NCI-H82 (cell line): Measurements from ENCODE around the gene FAM53A.
"Not testable (repeated sequence)": the region's sequence is repeated elsewhere in the genome, so short reads cannot be mapped to it uniquely, and the experiment has no call there.

Experiments used
- DNase-seq: peaks from one replicate; lab custom pipeline; 2025; lab: John Stamatoyannopoulos, UW

FAM53A gene

DNA sequence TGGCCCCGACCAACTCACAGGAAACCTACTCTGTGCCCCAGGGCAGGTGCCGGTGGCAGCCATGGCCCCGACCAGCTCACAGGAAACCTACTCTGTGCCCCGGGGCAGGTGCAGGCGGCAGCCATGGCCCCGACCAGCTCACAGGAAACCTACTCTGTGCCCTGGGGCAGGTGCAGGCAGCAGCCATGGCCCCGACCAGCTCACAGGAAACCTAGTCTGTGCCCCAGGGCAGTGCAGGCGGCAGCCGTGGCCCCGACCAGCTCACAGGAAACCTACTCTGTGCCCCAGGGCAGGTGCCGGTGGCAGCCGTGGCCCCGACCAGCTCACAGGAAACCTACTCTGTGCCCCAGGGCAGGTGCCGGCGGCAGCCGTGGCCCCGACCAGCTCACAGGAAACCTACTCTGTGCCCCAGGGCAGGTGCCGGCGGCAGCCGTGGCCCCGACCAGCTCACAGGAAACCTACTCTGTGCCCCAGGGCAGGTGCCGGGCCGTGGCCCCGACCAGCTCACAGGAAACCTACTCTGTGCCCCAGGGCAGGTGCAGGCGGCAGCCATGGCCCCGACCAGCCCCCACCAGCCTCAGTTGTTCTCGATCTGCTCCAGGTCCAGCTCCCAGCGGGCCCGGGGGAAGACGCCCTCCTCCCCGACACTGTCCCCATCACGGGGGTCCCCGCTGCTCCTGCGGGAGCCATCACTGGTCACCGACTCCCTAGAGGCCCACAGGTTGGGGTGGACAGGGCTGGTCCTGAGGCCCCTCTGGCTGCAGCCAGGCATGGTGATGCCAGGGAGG lies 43.2 kb downstream of the FAM53A start:
- DNase-seq = not testable (repeated sequence)

DNA sequence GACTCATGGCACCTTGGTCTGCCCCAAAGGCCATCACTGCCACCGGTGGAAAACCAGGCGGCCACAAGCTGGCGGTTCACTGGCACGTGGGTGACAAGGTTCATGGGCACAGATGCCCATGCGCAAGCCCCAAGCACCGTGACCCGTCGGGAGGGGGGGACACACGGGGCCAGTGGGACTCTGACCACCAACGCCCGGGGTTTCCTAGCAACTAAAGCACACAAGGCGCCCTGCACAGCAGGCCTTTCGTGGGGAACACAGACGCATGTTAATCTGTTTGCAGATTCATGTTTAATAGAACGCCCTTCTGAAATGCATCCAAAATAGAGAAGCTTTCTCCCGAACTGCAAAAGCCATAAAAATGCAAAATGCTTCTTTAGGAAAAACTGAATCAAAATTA lies 43.9 kb downstream of the FAM53A start:
- no peak for DNase-seq

DNA sequence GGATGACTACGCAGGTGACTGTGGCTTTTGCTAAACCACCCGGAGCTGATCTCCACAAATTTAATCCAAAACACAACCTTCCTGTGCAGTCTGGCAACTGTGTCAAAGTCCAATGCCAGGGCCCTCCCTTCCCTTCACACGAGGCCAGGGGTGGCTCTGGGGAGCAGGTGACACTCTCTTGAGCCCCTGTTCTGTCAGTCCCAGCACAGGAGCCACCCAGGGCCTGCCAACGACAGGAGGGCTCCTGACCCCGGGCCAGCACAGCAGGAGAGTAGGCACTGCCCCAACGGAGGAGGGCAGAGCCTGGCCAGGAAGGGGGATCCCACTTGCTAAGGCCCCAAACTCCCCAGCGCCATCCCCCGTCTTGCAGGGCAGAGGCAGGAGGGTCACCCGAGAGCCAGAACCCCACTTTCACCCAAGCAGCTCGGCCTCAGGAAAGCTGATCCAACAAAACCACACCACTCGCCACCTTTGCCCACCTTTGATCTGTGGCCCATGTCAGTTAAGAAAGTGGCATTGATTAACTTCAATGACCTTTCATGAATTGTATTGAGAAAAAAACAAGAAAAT lies 44.7 kb downstream of the FAM53A start:
- DNase-seq = no peak

DNA sequence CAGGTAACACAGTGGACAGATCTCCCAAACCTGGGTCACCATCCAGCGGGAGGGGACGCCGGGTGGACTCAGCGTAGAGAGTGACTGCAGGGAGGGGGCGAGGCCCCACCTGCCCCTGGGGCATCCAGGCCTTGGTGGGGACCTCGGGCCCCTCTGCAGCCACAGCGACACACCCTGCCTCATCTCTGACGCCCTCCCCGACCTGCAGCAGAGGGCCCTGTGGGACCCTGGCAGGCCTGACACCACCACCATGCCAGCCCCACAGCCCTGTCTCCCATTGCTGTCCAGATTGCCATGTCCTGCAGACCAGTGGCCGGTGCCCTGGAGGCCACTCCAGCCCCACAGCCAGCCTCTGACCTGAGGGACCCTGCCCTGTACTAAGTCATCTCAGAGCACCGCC lies 45.2 kb downstream of the FAM53A start:
- no peak for DNase-seq

DNA sequence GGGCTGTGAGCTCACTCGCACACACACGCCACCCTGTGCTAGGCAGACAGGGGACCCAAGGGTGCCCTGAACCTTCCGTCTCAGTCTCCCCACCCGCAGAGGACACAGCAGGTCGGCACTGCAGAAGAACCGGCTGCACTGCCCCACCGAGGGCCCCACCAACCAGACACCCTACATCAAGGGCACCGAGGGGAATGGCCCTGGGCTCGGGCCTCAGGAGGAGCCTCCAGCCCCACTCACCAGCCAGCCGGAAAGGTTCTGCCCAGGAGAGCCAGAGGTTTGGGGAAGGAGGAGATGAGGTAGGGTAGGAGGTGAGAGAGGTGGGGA lies 45.9 kb downstream of the FAM53A start:
- DNase-seq = no peak

DNA sequence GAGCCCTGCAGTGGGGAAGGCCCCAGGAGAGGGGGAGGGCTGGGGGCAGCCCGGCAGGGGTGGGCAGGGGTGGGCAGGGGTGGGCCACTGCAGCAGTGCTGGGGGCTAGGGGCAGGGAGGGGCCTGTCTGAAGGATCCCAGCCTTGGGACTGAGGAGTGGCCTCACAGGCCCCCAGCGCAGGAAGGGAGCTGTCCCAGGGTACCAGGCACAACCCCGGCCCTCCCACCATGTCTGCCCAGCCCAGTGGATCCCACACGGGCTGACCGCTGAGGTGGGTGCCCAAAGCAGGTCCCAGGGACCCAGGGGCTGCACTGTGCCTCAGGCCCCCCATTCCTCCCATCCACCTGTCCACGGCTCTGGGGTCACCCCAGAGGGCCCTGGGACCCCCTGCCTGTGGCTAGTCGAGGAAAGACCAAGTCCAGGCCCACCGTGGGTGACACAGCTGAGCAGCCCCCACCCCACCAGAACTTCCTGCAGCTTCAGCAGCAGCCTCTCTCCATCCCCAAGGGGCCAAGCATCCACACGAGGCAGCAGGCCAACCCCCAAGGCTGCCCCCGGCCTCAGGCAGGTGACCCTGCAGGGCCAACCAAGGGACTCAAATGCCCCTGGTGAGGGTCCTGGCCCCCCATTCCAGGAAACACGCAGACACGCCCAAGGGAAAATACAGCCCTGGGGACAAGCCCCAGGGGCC lies 46.4 kb downstream of the FAM53A start:
- DNase-seq = no peak

DNA sequence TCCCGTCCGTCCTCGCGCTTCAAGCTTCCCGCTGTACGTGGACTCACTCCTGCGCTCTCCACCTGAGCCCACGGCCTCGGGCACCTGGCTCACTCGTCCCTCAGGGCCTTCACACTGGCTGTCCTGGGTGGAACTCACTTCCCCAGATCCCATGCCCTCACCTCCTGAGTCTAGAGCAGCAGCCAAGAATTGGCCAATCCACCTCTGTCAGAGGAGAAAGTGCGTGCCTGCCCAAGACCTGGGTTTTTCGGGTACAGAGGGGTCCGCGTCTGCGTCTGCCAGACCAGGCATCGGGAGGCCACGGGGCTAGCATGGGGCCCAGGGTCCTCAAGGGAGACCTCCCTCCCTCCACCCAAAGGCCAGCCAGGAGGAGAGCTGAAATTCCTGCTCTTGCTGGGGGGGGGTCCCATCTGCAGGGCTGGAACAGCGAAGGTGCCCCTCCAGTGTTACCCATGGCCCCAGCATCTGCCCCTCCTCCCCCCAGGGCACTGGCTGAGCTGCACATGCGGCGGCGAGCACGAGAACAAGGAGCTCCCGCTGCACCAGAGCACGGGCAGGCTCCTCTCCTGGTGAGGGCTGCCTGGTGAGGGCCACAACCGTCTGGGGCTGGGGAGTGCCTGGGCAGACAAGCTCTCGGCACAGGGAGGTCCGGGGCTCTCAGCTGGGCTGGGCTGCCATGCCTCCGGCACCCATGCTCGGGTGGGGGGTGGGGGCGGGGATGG lies 47.5 kb downstream of the FAM53A start:
- DNase-seq = no peak

DNA sequence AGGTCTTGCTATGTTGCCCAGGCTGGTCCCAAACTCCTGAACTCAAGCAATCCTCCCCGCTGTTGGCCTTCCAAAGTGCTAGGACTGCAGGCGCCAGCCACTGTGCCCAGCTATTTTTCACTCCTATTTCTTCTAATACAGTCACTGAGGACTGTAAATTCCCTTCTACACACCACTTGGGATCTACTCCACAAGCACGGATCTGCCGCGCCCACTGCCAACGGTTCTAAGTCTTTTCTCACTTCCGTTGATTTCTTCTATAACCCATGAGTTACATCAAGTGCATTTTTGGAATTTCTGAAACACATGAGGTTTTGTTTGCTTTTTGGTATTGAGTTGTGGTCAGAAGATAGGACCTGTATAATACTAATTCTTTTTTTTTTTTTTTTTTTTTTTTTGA lies 48.6 kb downstream of the FAM53A start:
- no peak for DNase-seq

DNA sequence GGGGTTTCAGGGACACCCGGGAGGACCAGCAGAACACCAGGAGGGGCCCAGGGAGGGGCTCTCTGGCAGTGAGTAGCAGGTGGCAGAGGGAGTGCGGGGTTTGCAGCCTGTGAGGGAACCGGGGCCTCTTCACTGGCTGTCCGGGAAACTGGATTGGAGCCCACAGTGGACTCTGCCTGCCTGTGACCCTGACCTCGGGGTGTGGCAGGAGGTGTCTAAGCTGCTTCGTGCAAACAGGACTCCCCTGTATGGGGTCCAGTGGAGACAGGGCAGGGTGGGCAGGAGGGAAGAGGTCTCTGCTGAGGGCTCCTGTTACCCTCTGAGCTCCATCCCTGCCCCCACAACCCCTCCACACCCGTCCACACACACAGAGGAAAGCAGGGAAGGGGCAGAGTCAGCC lies 50.1 kb downstream of the FAM53A start:
- DNase-seq = no peak

DNA sequence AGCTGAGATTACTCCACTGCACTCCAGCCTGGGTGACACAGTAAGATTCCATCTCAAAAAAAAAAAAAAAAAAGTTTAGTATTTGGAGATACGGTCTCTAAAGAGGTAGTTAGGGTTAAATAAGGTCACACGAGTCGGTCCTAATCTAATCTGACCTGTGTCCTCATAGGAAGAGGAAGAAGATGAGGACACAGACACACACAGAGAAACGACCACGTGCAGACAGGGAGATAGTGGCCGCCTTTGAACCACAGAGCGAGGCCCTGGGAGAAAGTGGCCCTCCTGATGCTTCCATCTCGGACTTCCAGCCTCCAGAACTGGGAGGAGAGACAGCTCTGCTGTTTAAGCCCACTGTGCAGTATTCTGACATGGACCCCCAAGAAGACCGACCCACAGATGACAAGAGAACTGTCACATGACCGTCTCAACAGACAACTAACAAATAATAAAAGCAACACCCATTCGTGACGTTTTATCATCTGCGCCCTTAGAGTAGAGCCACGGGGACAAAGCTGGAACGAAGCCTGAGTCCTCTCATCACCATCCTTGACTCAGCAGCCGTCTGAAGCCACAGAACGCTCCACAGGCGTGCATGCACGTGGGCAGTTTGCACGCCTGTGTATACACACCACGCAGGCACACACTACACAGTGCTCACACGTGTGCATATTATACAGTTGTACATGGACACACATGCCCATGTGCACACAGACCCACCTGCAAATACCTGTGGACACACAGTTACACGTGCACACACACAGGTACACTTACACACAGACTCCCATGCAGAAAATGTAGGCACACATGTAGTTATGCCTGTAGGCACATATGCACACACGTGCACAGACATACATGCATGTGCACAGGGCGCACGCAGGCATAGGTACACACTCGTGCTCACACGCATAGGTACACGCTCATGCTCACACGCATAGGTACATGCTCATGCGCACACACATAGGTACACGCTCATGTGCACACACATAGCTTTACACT lies 51.7 kb downstream of the FAM53A start:
- no peak for DNase-seq

DNA sequence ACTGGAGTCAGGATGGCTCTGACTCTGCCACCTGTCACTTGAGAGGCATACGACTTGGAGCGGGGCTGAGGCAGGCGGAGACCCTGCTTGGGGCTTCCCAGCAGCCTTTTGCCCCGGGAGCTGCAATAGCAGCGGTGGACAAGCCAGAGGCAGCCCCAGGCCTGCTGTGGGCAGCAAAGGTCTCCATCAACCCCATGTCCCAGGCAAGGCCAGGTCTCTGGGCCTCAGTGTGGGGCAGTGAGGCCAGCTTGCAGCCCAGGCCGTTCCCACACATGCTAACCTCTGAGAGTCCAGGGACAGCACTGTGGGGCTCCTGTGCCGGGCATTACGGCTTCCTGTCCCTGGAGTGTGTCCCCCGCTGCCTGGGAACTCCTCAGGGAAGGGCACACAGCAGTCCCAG lies 53.0 kb downstream of the FAM53A start:
- no peak for DNase-seq

DNA sequence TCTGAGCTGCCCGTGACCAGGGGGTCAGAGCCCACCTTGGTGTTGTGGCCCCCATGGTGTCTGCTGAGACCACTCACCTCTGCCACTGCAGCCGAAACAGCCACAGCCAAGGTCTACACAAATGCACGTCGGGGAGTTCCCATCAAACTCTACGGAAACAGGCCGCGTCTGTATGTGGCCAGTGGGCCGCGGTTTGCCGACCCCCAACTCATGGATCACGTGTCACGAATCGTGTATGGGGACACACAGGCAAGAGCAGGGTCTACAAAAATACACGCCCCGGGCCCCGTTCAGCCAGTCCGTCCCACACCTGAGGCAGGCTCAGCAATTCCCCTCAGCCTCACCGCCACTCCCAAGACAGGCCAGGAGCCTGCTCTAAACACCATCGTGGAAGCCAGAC lies 53.8 kb downstream of the FAM53A start:
- DNase-seq = no peak

DNA sequence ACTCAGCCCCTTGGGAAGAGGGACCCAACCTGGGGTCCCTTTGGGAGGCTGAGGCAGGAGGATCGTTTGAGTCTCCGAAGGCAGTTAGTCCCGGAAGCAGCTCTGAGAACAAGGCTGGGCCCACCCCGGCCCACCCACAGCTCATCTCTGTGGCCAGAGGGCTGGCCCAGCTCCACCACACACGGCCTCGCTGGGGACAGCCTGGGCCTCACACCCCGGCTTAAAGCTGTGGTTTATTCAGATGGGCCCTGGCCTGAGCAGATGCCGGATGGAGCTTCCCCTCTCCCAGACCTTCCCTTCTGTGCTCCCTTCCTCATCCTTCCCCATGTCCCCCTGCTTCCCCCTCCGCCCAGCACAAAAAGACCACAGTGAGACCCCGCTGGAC lies 54.4 kb downstream of the FAM53A start:
- DNase-seq = no peak

DNA sequence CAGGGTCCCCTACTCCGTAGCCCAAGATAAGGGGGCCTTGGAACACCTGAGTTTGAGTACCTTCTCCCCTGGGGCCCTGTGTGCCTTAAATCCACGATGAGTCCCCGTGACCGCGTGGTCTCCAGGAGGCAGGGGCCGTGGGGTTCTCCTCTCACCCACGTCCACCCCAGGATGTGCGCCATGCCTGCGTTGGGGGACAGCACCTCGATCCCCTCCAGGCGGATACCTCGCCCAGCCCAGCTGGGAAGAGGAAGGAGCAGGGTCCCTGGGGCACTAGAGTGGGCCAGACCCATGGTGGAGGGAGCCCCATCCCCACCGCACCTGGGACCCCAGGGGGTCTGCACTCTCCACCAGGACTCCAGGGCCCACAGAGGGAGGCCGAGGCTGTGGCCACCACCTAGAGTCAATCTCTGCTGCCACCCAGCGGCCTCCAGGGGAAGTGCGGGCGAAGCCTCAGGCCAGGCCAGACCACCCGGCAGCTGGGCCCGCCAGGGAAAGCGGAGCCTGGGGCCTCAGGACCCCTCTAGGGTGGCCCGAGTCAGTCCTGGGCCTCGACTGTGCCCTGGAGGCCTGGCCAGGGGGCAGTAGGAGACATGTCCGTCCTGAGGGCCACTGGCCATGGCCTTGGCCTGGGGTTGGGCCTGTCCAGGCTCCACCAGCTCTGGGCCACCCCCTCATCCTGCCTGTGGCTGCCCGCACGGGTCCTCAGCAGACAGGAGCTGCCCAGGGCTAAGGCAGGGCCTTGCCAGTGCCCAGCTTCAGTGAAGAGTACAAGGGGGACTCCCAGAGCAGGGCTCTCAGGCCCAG lies 55.0 kb downstream of the FAM53A start:
- DNase-seq = peak; percentile 77

DNA sequence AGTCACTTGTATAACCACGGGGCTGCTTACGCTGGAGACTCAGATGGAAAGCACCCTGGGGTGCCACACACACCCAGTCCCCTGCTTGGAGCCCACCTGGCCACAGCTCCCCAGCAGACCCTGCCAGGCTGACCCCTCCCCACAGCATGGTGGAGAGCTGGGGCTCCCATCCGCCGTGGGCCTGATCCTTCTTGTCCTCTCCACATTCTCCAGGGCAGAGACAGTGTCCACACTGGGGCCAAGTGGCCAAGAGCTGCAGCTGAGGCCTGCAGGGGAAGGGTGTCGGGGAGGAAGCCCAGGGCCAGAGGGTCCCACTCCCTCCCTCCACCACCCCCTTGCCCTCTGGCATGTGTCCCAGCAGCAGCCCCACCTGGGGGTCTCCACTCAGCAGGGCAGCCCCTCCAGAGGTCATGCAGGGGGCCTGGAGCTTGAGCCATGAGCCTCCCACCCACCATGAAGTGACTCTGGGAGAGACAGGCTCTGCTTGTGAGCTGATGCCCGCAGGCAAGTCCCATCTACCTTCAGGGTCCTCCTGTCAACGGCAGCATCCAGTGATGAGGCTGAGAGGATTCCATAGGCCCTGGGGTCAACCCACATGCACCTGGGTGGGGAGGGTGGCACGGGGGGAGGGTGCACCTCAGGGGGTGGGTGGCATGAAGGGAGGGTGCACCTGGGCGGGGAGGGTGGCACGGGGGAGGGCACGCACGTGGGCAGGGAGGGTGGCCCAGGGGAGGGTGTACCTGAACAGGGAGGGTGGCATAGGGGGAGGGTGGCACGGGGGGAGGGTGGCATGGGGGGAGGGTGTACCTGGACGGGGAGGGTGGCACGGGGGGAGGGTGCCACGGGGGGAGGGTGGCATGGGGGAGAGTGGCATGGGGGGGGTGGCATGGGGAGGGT lies 56.4 kb downstream of the FAM53A start:
- DNase-seq = no peak

DNA sequence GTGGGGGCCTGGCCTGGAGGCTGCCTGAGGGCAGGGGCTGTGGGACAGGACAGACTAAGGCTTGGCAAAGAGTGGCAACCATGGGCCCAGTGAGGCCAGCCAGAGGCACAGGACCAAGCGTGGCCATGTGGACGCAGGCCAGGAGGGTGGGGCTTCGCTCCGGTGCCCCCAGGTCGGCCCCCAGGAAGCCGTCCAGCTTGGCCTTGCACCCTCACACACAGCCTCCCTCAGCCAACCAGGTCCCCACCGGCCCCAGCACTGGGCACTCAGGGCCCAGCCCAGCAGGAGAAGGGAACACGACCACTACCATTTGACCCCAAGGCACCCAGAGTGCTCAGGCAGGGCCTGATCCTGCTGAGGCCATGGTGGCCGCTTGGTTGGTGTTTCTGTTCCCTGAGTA lies 57.2 kb downstream of the FAM53A start:
- DNase-seq = no peak

DNA sequence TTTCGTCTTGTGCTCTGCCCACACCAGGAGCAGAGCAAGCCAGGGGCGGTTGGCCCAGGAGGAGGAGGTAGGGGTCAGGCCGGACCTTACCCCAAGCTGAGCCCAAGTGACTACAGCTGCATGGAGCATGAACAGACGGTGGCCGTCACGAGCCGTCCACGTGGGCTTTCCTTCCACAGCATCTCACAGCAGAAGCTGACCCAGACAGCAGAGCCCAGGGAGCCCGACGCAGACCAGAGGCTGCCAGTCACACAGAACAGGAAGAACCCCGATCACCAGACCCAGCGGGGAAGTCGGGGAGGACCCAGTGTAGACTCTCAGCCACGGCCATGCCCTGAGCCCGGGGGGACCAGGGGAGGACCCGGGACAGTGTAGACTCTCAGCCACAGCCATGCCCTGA lies 58.0 kb downstream of the FAM53A start:
- DNase-seq = no peak

DNA sequence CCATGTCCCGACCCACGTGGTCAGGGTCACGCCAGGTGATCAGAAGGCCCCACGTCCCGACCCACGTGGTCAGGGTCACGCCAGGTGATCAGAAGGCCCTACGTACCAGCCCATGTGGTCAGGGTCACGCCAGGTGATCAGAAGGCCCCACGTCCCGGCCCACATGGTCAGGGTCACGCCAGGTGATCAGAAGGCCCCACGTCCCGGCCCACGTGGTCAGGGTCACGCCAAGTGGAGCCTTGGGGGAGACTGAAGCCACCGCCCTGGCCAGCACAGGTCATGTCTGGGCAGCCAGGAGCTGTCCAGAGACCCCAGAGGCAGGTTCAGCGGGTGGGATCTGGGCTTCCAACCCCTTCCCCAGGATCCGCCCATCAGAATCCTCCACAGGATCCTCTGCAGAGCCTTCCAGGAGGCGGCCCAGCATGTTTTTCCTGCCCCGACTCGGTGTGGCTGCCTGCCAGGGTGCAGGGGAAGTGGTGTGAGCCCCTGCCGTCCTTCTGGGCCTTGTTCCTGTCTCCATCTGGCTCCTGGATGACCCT lies 58.4 kb downstream of the FAM53A start:
- DNase-seq = no peak

DNA sequence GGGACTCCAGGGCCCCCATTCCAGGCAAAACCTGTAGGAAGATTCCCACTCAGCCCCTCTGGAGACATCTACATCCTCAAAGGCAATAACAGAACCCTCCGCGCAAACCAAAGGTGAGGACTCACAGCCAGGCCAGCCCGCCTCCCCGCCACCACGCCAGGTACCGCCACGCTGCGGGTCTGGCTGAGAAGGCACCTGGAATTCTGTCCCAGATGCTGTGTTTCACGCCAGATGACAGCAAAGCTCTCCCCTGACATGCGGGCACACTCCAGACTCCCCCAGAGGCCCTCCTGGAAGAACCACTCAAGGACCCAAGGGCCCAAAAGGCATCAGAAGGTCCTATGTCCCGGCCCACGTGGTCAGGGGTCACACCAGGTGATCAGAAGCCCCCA lies 59.6 kb downstream of the FAM53A start:
- DNase-seq = no peak
